Transverse colon (tissue), 4 donors: ENCODE data around the gene PALB2. TPM values are rescaled to one million over a fixed set of nuclear protein-coding genes. Genes with fewer than 3 reads are reported as not detected.

Experiments
- DNase-seq: peaks from one replicate; pipeline ENCODE4 v3.0.0-alpha.2; 2019
- H3K27ac ChIP-seq, 4 donors: fragments of 200-600 bp; sonication (generic); 2 replicates each; pipeline ENCODE4 v1.5.1; 2016 to 2018; ENCODE audit warnings: inconsistent platforms in 4 of 4
- H3K27me3 ChIP-seq: fragments of 200-600 bp; sonication (generic); 2 replicates; pipeline ENCODE4 v1.5.1; 2017; ENCODE audit warnings: inconsistent platforms
- H3K36me3 ChIP-seq, 4 donors: fragments of 200-600 bp; sonication (generic); 2 replicates each; pipeline ENCODE4 v1.5.1; 2017 to 2019; ENCODE audit warnings: inconsistent platforms in 4 of 4
- H3K4me1 ChIP-seq, 4 donors: fragments of 200-600 bp; sonication (generic); 2 replicates each; pipeline ENCODE4 v1.5.1; 2017 to 2020; ENCODE audit warnings: inconsistent platforms in 4 of 4
- H3K4me3 ChIP-seq, 4 donors: fragments of 200-600 bp; sonication (generic); 1 replicate in 1 of 4; 2 replicates in 3 of 4; pipeline versions ENCODE4 v1.5.1 to v1.6.1; 2017 to 2019; ENCODE audit warnings: inconsistent platforms in 4 of 4
- H3K9me3 ChIP-seq, 2 donors: fragments of 200-600 bp; sonication (generic); 2 replicates each; pipeline ENCODE4 v1.5.1; 2017 to 2019; ENCODE audit warnings: inconsistent platforms in 2 of 2
- CTCF ChIP-seq, 5 experiments: fragments of 200-600 bp in 3 of 5; fragments of 450-650 bp in 2 of 5; sonication (generic) in 3 of 5; IDR thresholded peaks; 1 replicate in 2 of 5; 2 replicates in 3 of 5; pipeline ENCODE4 v1.5.1; 2016 to 2017; ENCODE audit warnings: antibody characterized with exemption in 5 of 5, inconsistent platforms in 3 of 5, mild to moderate bottlenecking in 2 of 5, moderate library complexity in 1 of 5
- EP300 ChIP-seq: sonication (generic); formaldehyde crosslinking; IDR thresholded peaks from one replicate; pipeline ENCODE4 v1.6.1; 2017; ENCODE audit warnings: antibody characterized with exemption, low read depth
- POLR2A ChIP-seq: fragments of 450-650 bp; IDR thresholded peaks from one replicate; pipeline ENCODE4 v1.6.1; 2016; ENCODE audit warnings: antibody characterized with exemption, mild to moderate bottlenecking, moderate library complexity
- POLR2AphosphoS5 ChIP-seq, 3 donors: sonication (generic); formaldehyde crosslinking; IDR thresholded peaks; one replicate each; pipeline ENCODE4 v1.6.1; 2016; ENCODE audit warnings: antibody characterized with exemption in 3 of 3
- WGBS, 2 donors: methylation state at CpG; one replicate each; pipeline ENCODE4 v1.1.5; 2018; ENCODE audit warnings: low coverage in 1 of 2; 5-methylcytosine and 5-hydroxymethylcytosine counted together
- in situ Hi-C, 4 donors: fragments of 200-750 bp; cut with MboI; loops; one replicate each; pipeline versions ENCODE4 v1.15.0 to v1.15.1; 2017; ENCODE audit warnings: low sequenced_read_pairs in 3 of 4, low pct_ligation_motif_present in 1 of 4, low pct_unique_long_range_greater_than_20kb in 1 of 4
- intact Hi-C: fragments of 100-400 bp; cut with DNase I; formaldehyde crosslinking; loops from one replicate; pipeline ENCODE4 v1.15.1; 2023; ENCODE audit warnings: low total_unique reads
- total RNA-seq, 4 donors: library from RNA; depleted of rRNA; stranded (reverse); fragments of >200 nt; gene quantifications; one replicate each; pipeline ENCODE4 v1.1.0, GENCODE V29; 2016

PALB2 gene
- total RNA-seq, 4 donors from 2014 or later = 1.4 to 10.6 (median 8.0) TPM

- Histone ChIP-seq H3K4me3 (no peak overlapping the region), H3K27me3 (no peaks in the 10 kb centered on the region), H3K27ac (no peak overlapping the region), H3K4me1 (no peaks in the 10 kb centered on the region), H3K9me3 (no peaks in the 10 kb centered on the region), H3K36me3 (peaks cover 0 to 36% (median 12%) of the 10 kb centered on the region in 4 donors)
- no peak for DNase-seq
- intact Hi-C loops = no loop called here
- in situ Hi-C loops = no loop called here
- 79 to 100% methylated on average over 1 to 5 of the region's 5 CpGs for WGBS, 2 donors
- no peak for TF ChIP-seq POLR2AphosphoS5 (IDR thresholded peaks at IDR 0.05)
- TF ChIP-seq CTCF (IDR thresholded peaks at IDR 0.05) = no peak
- no peak for TF ChIP-seq POLR2A
- TF ChIP-seq EP300 = no peak
Observed at GRCh38 chr16:23573817-23574216, 67.3 kb downstream of the PALB2 start.

- intact Hi-C loops = no loop called here
- peaks cover 0 to 49% (median 15%) of the 10 kb centered on the region in 4 donors for H3K36me3 ChIP-seq
Observed at GRCh38 chr16:23572394-23572793, 68.7 kb downstream of the PALB2 start.

GRCh38 chr16:23571895-23572294 lies 69.2 kb downstream of the PALB2 start:
- in situ Hi-C loops = no loop called here
- H3K27me3 ChIP-seq = no peaks in the 10 kb centered on the region
- H3K4me3 ChIP-seq = no peak overlapping the region
- H3K4me1 ChIP-seq = no peaks in the 10 kb centered on the region
- TF ChIP-seq CTCF (IDR thresholded peaks at IDR 0.05) = no peak
- no peak for TF ChIP-seq POLR2A
- no peak for TF ChIP-seq EP300
- TF ChIP-seq POLR2AphosphoS5 (IDR thresholded peaks at IDR 0.05) = no peak
- intact Hi-C loops = no loop called here
- WGBS, 2 donors = 93 to 97% methylated on average over 5 of the region's 5 CpGs
- peaks cover 0 to 54% (median 18%) of the 10 kb centered on the region in 4 donors for H3K36me3 ChIP-seq
- no peaks in the 10 kb centered on the region for H3K9me3 ChIP-seq
- H3K27ac ChIP-seq = no peak overlapping the region
- DNase-seq = no peak

More at GRCh38 chr16:23572394-23572793, 68.7 kb downstream of the PALB2 start:
- 92% methylated on average over 9 of the region's 9 CpGs; no CpG with 5 or more reads in 1 of the 2 donors for WGBS, 2 donors
- Histone ChIP-seq H3K4me3 (no peak overlapping the region), H3K27ac (no peak overlapping the region), H3K27me3 (no peaks in the 10 kb centered on the region), H3K4me1 (no peaks in the 10 kb centered on the region), H3K9me3 (no peaks in the 10 kb centered on the region)
- in situ Hi-C loops = no loop called here
- TF ChIP-seq POLR2A = no peak
- no peak for TF ChIP-seq POLR2AphosphoS5 (IDR thresholded peaks at IDR 0.05)
- no peak for DNase-seq

GRCh38 chr16:23570992-23571632 lies 70.0 kb downstream of the PALB2 start:
- Histone ChIP-seq H3K4me3 (no peak overlapping the region), H3K36me3 (peaks cover 0 to 61% (median 19%) of the 10 kb centered on the region in 4 donors), H3K4me1 (no peaks in the 10 kb centered on the region), H3K27ac (no peak overlapping the region), H3K27me3 (no peaks in the 10 kb centered on the region), H3K9me3 (no peaks in the 10 kb centered on the region)
- in situ Hi-C loops (no loop called here), intact Hi-C loops (no loop called here)
- no peak for TF ChIP-seq POLR2AphosphoS5 (IDR thresholded peaks at IDR 0.05)
- TF ChIP-seq CTCF (IDR thresholded peaks at IDR 0.05) = no peak
- no peak for TF ChIP-seq POLR2A
- TF ChIP-seq EP300 = no peak
- WGBS, 2 donors = 60 to 73% methylated on average over 1 to 8 of the region's 8 CpGs
- no peak for DNase-seq
